ENCODE measurements around the gene CD8B.

CD8B gene

GRCh38 chr2:86775338-86775737 lies 86.3 kb downstream of the CD8B start:
- no peak for TF ChIP-seq CTCF (IDR thresholded peaks at IDR 0.05; ENCODE audit: control insufficient read depth, extremely low read depth, insufficient read depth)
- H3K4me3 ChIP-seq (ENCODE audit: low read depth, low read length), result no peak overlapping the region
- no peak for DNase-seq (ENCODE audit: low read depth)

- DNase-seq (ENCODE audit: low read depth), result no peak
Measured at GRCh38 chr2:86774862-86775261, 86.8 kb downstream of the CD8B start.

GRCh38 chr2:86772611-86773010 lies 89.1 kb downstream of the CD8B start:
- no peak for DNase-seq (ENCODE audit: low read depth)
- TF ChIP-seq CTCF (IDR thresholded peaks at IDR 0.05; ENCODE audit: control insufficient read depth, extremely low read depth, insufficient read depth), result no peak

More at GRCh38 chr2:86774862-86775261, 86.8 kb downstream of the CD8B start:
- H3K4me3 ChIP-seq (ENCODE audit: low read depth, low read length), result no peak overlapping the region
- no peak for TF ChIP-seq CTCF (IDR thresholded peaks at IDR 0.05; ENCODE audit: control insufficient read depth, extremely low read depth, insufficient read depth)

GRCh38 chr2:86770816-86771301 lies 90.8 kb downstream of the CD8B start:
- no peak for TF ChIP-seq CTCF (IDR thresholded peaks at IDR 0.05; ENCODE audit: control insufficient read depth, extremely low read depth, insufficient read depth)
- no peak for DNase-seq (ENCODE audit: low read depth)
- no peak overlapping the region for H3K4me3 ChIP-seq (ENCODE audit: low read depth, low read length)

More at GRCh38 chr2:86772611-86773010, 89.1 kb downstream of the CD8B start:
- H3K4me3 ChIP-seq (ENCODE audit: low read depth, low read length), result no peak overlapping the region

- no peak overlapping the region for H3K4me3 ChIP-seq (ENCODE audit: low read depth, low read length)
- no peak for TF ChIP-seq CTCF (IDR thresholded peaks at IDR 0.05; ENCODE audit: control insufficient read depth, extremely low read depth, insufficient read depth)
- DNase-seq (ENCODE audit: low read depth), result no peak
Measured at GRCh38 chr2:86769838-86770237, 91.8 kb downstream of the CD8B start.

GRCh38 chr2:86768189-86768949 lies 93.3 kb downstream of the CD8B start:
- no peak overlapping the region for H3K4me3 ChIP-seq (ENCODE audit: low read depth, low read length)
- no peak for DNase-seq (ENCODE audit: low read depth)
- TF ChIP-seq CTCF (IDR thresholded peaks at IDR 0.05; ENCODE audit: control insufficient read depth, extremely low read depth, insufficient read depth), result no peak
